Mammary epithelial cell (primary cell): ENCODE measurements around the gene TNRC18.

Experiments used
- EZH2 ChIP-seq: IDR thresholded peaks from 2 replicates; pipeline ENCODE4 v1.6.1; 2012; ENCODE audit warnings: low read length, inconsistent platforms, borderline replicate concordance
- TF ChIP-seq, protein P1 (sequence below), 2 donors: IDR thresholded peaks in 1 of 2; conservative IDR thresholded peaks in 1 of 2; 2 replicates each; pipeline ENCODE4 v1.5.1; 2011 to 2012; ENCODE audit warnings: inconsistent platforms in 2 of 2, low read length in 2 of 2, mild to moderate bottlenecking in 2 of 2, control low read depth in 1 of 2, low read depth in 1 of 2; ENCODE audit not compliant: insufficient read depth in 1 of 2; ENCODE audit errors: extremely low read depth in 1 of 2

- TF ChIP-seq, protein P1, sequence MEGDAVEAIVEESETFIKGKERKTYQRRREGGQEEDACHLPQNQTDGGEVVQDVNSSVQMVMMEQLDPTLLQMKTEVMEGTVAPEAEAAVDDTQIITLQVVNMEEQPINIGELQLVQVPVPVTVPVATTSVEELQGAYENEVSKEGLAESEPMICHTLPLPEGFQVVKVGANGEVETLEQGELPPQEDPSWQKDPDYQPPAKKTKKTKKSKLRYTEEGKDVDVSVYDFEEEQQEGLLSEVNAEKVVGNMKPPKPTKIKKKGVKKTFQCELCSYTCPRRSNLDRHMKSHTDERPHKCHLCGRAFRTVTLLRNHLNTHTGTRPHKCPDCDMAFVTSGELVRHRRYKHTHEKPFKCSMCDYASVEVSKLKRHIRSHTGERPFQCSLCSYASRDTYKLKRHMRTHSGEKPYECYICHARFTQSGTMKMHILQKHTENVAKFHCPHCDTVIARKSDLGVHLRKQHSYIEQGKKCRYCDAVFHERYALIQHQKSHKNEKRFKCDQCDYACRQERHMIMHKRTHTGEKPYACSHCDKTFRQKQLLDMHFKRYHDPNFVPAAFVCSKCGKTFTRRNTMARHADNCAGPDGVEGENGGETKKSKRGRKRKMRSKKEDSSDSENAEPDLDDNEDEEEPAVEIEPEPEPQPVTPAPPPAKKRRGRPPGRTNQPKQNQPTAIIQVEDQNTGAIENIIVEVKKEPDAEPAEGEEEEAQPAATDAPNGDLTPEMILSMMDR (conservative IDR thresholded peaks at IDR 0.05 in 1 of 2, IDR thresholded peaks at IDR 0.05 in 1 of 2; ENCODE audit: extremely low read depth in 1 of 2, insufficient read depth in 1 of 2, low read depth in 1 of 2, low read length in 2 of 2): no peak
- no peak for TF ChIP-seq EZH2
Measured at GRCh38 chr7:5462216-5462615, 38.6 kb upstream of the TNRC18 start.
